Right renal pelvis (tissue), 4 donors: ENCODE results near the gene FCER1A. TPM values are rescaled to one million over a fixed set of nuclear protein-coding genes. Genes with fewer than 3 reads are reported as not detected.
"Not testable (repeated sequence)": the region's sequence is repeated elsewhere in the genome, so short reads cannot be mapped to it uniquely, and the experiment has no call there.

Source experiments
- DNase-seq, 4 donors: peaks; one replicate each; pipeline ENCODE4 v3.0.0-alpha.2; 2013; ENCODE audit warnings: low read depth in 4 of 4, low spot score in 3 of 4, missing footprints in 1 of 4
- polyA plus RNA-seq, 4 donors: library from polyadenylated mRNA; unstranded; fragments of 120-200 nt; gene quantifications; one replicate each; pipeline ENCODE4 v1.2.1, GENCODE V29; 2013; ENCODE audit not compliant: insufficient read length in 4 of 4

The FCER1A gene
- polyA plus RNA-seq, 4 donors, result 0.30 to 1.9 (median 0.46) TPM

GRCh38 chr1:159342761-159343425 lies 40.8 kb downstream of the FCER1A start:
- no peak for DNase-seq

DNA sequence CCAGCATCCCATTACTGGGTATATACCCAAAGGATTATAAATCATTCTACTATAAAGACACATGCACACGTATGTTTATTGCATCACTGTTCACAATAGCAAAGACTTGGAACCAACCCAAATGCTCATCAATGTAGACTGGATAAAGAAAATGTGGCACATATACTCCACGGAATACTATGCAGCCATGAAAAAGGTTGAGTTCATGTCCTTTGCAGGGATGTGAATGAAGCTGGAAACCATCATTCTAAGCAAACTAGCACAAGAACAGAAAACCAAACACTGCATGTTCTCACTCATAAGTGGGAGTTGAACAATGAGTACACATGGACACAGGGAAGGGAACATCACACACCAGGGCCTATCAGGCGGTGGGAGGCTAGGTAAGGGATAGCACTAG lies 47.2 kb downstream of the FCER1A start:
- not testable (repeated sequence) for DNase-seq

DNA sequence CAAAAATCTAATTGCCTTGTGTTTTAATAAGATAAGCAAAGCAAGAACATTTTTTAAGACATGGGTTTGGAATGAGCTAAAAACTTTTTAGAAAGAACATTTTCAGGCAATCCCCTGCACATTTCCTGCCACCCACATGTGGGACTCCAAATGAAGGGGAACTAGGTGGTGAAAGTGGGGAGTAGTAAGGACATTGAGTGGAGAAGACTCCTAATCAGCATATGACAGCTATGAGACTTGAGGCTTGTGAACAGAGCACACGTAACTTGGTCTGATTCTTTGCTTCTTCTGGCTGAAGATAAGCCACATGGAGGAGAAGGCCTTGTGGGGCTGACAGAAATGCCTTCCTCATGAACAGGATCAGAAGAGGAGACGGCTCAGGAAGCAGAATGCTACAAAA lies 50.3 kb downstream of the FCER1A start:
- no peak for DNase-seq

Other genes with a start within 250 kb of the FCER1A start
- gene AIM2, start 225.6 kb upstream of the FCER1A start, polyA plus RNA-seq, result under 1 TPM in 3 of 4 donors, not detected in 1; 0.11 to 0.18 (median 0.13) TPM
- under 1 TPM; 0.14 to 0.99 (median 0.26) TPM for gene CADM3, start 130.7 kb upstream of the FCER1A start, polyA plus RNA-seq
- 1 to 10 TPM in 1 of 4 donors, under 1 TPM in 2, not detected in 1; 0.37 to 1.6 (median 0.79) TPM for gene ACKR1, start 97.5 kb upstream of the FCER1A start, polyA plus RNA-seq
- not detected for gene OR10J4, start 129.9 kb downstream of the FCER1A start, polyA plus RNA-seq
- gene OR10J1, start 137.4 kb downstream of the FCER1A start, polyA plus RNA-seq, result under 1 TPM in 1 of 4 donors, not detected in 3; 0.03 TPM
- not detected for gene OR10J5, start 233.7 kb downstream of the FCER1A start, polyA plus RNA-seq